HG03469 (cell line): ENCODE data around the gene IL9.
"Not testable (repeated sequence)": the region's sequence is repeated elsewhere in the genome, so short reads cannot be mapped to it uniquely, and the experiment has no call there.

Experiments
- ATAC-seq: cut with Tn5 transposase; IDR thresholded peaks from one replicate; pipeline ENCODE4 v1.9.1; 2021; ENCODE audit warnings: mild to moderate bottlenecking, moderate library complexity, moderate number of reproducible peaks; ENCODE audit not compliant: unreplicated experiment

IL9 gene

DNA sequence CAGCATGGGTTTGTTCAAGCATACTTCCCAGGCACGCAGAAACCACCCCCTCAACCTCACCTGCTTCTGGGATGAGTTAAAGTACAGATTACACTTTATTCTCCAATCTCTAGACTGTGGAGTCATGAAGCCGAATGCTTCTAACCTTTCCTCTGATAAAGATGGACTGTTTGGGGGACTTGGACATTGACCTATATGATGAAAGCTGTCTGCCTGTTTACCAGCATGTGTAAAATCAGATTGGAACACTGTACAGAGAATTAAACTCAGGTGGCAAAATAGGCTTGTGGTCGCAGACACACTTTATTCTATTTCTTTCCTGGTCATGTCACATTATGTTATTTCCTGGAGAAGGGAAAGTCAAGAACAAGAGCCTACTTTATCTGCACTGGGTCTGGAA is 25.7 kb downstream of the IL9 start:
- ATAC-seq = no peak

DNA sequence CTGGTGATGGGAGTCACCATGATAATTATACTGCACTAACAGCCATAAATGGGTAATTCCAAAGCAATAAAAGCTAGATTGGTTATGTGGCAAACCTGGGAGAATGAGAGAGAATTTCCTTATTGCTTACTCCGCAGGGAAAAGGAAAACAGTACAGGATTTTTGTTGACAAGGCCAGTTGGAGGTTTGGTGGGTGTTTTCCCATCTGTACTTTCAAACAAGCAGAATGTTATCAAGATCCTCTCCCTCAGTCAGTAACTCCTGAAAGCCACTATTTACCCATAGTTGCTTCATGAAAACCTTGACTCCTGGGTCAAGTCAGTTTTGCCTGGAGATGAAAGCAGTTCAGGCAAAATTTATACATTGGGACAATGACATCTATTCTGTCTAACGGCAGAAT is 26.4 kb downstream of the IL9 start:
- no peak for ATAC-seq

DNA sequence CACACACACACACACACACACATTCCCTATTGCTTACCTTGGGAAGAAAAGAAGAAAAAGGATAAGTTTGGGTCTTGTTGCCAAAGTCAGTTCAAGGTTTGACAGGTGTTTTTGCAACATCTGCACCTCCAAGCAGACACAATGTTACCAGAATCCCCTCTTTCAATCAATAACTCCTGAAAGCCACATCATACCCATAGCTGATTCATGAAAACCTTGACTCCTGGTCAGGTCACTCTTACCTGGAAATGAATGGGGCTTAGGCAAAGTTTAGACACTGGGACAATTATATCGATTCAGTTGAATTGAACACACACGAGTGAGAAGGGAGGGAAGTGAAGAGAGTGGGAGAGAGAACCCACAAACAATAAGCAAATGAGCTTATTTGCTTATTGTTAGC is 27.0 kb downstream of the IL9 start:
- no peak for ATAC-seq

DNA sequence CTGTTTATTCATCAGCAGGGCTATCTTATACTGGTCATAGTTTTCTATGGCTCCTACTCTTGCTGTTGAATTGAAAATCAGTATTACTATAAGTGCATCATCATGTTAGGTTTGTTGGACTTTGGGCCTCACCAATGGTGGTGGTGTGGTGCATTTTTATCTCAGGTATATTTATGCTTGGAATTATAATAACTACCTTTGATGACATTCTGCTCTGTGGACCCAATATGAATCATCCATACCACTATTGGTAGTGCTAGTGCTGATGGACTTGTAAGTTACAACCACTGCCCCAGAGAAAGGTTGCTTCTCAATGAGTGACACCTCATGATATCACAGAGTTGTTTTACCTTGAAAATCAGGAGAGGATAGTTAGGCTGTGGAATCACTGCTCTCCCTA is 28.0 kb downstream of the IL9 start:
- ATAC-seq = no peak

DNA sequence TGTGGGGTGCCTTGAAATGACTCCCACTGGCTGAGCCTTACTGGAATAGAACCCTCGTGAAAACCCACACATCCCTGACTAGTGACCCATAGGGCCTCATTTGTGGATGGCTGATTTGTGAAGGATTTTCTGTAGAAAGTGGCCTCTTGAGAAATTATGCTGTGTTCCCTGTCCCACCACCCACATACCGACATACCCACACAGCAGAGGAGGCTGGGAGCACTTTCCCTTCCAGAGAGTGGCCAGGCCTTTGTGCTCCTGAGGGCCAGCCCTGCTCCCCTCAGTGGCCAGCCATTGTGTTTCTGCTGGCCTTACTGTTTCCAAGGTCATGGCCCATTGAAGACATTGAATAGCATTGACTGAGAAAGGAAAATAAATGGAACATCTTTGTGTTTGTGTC is 29.6 kb downstream of the IL9 start:
- no peak for ATAC-seq

DNA sequence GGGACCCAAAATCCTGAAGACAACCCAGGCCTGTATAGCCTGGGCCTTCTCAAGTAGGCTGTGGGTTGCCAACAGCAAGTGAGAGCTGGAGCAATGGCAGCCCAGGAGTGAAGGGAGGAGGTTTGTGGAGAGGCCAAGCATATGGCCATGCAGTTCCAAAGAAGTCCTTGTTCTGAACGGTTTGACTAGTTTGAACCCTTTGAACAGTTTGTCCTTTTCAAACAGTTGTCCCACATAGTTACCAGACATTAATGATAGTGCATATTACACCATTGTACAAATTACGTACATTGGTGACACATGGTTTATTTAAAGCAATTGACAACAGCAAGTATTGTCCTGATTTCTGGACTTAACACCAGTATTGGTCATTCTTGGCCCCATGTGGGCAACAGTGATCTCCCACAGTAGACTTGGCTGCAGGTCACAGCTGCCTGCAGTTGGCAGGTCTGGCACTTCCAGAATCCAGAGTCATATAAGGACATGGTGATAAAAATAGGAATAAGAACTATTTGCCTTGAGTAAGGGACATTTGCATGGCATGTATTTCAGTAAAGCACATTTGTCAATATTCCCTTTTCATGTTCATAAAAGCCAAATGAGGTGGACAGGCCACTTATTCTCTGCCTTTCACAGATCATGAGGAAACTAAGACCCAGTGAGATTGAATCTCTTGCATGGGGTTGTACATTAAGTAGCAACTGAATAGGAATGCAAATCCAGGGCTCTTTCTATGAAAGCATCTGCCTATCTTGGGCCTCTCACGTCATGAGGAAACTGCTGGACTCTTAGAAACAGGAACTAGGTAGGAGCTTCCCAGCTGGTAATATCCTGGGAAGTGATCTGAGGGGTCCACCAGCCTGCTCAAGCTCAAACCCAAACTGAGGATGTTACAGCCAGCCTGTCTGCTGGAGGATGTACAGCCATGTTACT is 30.9 kb downstream of the IL9 start:
- ATAC-seq = no peak

DNA sequence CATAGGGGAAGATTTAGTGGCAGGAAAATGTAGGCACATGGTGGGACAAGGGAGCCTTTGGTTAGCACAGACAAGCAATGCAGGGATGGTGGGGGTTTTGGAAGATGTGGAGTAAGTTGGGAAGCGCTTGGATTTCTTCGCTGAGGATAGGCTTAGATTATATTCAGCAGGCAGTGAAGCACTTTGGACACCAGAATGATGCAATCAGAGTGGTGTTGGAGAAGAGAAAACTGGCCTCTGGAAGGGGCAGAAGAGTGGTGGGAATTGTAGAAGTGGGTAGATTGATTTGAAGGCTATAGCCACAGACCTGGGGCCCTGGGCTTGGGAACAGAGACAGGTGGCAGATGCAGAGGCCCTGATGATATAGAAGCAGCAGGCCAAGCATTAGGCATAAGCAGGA is 32.9 kb downstream of the IL9 start:
- ATAC-seq = no peak

DNA sequence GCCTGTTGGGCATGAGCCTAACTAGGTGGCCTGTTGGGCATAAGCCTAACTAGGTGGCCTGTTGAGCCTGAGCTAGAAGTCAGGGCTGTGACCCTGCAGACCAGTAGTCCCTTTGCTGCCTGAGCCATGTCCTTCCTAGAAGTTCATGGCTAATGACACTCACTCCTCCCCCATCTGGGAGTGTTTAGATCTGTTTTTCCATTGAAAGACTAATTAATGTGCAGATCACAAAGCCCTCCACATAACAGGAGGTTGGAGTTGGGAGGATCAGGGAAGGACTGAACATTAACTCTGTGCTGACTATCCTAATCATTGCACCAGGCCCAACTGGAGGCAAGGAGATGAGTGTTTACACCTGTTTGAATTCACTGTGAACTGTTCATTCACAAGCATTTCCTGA is 33.6 kb downstream of the IL9 start:
- ATAC-seq = no peak

DNA sequence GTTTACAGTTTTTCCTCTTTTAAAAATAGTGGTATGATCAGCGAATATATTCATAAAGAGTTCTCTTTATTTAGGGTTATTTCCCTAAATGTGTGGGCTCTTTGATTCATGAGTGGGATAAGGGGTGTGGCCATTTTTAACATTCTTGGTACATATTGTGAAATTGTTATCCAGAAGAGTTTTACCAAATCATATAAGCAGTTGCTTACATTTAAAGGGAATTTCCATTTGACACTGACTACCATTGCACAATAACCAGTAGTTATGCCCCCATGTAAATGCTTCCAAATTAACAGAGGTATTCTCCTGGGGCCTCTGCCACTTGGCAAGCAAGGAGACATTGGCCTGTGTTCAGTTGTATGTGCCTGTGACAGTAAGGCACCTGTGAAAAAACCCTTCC is 34.0 kb downstream of the IL9 start:
- ATAC-seq = no peak

DNA sequence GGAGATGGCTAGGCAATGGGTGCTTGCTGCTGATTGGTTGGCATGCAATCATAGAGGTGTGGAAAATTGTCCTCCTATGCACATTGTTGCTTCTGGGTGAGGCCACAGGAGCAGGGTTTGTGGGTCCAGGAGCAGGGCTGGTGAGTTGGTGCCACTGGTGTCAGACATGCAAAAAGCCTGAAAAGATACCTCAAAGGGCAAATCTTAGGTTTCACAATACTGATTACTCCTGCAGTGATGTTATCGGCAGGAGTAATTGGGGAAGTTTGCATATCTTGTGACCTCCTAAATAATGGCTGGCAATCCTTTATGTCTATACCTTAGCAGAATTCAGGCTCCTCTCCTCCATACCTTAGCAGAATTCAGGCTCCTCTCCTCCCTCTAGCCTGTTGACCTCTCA is 36.0 kb downstream of the IL9 start:
- ATAC-seq = no peak

DNA sequence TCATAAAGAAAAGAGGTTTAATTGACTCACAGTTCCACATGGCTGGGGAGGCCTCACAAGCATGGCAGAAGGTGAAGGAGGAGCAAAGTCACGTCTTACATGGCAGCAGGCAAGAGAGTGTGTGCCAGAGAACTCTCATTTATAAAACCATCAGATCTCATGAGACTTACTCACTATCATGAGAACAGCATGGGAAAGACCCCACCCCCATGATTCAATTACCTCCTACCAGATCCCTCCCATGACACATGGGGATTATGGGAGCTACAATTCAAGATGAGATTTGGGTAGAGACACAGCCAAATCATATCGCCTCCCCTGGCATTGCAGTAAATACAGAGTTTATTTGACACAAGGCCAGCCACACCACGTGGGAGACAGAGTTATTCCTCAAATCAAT is 36.5 kb downstream of the IL9 start:
- ATAC-seq = not testable (repeated sequence)

DNA sequence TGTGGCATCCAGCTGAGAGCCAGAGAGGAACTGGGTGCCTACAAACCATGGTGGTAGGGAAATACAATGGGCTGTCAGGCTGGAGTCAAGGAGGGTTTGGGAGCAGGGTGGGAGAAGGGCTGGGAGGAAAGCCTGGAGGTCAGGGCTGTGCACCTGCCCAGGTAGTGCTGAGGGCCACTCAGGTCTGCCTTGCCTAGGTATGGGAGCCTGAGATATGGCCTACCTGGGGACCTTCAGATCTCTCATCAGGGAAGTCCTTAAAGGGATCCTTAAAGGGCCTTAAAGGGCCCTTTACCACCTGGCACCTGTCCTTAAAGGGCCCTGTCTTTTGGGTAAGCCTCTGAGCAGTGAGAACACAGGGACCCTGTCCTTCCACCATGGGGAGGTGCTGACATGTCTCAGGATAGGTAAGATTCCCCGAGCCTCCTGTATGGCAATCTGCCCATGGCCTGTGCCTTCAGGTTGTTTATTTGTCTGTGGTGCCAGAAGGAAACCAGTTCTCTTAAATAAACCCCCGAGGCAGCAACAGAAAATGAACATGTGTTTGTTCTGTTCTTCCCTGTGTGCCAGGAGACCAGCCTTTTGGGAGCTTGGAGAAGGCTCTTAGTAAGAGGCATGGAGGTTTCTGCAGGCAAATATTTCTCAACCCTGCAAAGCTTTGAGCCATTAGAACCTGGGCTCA is 37.9 kb downstream of the IL9 start:
- no peak for ATAC-seq

DNA sequence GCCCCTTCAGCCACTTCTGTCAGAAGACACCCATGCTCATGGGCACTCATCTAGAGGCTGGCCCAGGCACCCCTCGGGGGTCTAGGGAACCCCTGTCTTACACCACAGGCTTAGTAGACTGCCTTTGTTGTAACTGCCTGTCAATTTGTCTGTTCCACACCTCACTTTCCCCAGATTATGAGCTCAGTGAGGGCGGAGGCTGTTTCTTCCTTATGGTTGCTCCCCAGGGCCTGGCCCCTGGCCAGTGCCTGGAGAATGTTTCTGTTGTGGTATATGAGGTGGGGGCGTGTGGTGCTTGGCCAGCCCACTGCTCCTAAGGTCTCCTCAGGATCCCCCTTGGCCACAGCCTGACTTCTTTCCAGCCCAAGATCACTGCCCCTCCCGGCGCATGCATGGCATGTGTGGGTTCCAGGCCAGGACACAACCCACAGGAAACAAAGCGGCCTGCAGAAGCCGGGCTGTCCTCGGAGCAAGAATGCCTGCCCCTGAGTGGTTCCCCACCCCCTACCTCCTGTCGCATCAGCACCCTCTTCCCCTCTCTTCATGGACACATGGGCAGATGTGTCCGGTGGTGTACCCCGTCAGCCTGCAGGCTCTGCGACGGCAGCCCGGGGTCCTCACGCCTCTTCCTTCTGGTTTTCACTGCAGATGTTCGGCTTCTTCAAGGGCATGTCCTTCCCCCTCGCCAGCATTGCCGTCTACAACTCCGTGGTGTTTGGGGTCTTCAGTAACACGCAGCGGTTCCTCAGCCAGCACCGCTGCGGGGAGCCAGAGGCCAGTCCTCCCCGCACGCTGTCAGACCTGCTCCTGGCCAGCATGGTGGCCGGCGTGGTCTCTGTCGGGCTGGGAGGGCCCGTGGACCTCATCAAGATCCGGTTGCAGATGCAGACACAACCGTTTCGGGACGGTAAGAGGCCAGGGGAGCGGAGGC is 43.5 kb downstream of the IL9 start:
- no peak for ATAC-seq

DNA sequence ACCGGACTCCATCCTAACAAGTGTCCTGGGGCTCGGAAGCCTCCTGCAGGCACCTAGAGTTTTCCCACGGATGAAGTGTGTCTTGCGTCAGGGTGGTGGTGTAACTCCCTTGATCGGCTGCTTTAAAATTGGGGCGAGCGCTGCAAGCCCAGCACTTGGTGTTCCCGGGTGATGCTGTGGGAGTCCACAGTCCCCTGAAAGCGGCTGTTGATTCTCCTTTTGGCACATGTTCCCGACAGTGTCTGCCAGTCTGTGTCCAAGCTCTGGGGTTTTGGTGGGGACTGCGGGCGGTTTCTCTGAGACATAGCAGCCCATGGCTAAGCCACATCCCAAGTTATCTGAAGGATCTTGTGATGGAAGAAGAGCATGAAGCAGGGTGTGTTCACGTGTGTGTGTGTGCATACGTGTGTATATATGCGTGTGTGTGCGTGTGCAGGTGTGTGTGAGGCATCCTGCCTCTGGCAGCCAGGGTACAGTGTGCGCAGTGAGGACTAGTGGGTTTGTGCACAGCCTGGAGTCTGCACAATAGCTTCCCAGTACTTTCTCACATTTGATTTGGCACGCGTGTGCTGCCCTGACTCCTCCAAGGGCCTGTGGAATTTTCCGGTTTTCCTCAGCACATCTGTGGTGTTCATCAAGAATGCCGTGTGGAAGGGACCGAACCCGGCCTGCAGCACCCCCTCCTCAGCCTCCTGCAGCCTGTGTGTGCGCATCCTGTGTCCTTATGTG is 44.3 kb downstream of the IL9 start:
- ATAC-seq = no peak

DNA sequence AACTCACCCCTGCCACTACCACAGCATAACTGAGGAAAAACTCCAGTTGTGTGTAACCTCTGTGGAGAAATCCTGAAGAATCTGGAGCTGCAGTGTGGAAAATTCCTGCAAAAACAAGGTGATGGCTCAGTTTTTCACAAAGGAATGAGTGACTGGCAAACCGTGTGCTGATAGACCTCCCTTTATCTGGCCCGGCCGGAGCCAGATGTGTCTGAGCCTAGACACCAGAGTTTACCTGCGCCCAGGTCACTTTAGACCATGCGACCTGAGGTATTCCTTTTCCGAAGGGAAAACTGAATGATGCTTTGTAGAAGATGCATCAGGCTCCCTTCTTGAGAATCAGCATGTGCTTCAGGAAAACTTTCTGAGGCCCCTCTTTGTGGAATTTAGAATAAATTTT is 45.0 kb downstream of the IL9 start:
- no peak for ATAC-seq

DNA sequence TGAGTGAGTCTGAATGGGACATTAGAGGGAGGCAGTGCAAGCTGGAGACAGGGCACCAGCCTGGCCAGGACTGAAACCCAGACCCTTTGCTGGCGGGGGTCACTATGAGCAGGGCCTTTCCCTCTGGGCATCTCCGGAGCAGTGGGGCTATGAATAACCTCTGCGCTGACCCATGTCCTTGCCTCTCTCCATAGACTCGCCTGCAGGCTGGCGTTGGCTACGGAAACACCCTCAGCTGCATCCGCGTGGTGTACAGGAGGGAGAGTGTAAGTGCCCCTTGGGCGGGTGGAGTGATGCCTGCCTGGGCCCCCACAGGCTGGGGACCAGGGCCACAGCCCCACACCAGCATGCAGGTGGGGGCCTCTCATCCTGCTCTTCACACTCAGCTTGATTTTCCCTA is 45.4 kb downstream of the IL9 start:
- ATAC-seq = no peak

DNA sequence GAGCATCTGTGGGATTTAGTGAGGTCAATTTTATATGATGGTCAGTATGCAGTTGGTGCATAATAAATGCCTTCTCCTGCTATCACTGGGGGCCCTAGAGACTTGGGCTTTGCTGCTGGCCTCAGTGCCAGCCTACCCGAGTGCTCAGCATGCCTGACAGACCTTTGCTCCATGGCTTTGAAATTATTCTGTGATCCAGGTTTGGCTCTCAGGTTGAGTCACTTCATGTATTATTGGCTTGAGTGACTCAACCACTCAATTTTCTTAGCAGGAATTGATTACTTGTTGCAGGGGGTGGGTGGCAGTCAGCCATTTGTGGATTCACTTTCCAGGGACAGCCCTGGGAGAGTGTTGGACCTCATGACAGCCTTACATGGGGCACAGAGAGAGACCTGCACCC is 47.7 kb downstream of the IL9 start:
- no peak for ATAC-seq

DNA sequence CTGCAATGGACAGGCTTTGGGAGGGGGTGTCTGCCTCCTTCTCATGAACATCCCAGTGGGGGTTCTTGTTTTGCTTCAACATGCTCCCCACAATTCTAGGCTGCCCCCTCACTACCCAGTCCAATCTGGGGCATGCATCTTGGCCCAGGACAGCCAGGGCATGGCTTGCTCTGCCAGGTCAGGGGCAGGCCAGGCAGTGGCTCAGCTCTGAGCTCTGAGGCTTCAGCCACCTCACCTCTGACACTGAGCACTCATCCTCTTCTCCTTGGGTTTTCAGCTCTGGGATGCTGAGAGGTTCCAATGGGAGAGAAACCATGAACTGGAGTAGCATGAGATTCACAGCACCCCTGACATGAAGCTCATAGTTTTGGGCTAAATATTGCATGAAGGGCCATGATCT is 49.3 kb downstream of the IL9 start:
- ATAC-seq = no peak

DNA sequence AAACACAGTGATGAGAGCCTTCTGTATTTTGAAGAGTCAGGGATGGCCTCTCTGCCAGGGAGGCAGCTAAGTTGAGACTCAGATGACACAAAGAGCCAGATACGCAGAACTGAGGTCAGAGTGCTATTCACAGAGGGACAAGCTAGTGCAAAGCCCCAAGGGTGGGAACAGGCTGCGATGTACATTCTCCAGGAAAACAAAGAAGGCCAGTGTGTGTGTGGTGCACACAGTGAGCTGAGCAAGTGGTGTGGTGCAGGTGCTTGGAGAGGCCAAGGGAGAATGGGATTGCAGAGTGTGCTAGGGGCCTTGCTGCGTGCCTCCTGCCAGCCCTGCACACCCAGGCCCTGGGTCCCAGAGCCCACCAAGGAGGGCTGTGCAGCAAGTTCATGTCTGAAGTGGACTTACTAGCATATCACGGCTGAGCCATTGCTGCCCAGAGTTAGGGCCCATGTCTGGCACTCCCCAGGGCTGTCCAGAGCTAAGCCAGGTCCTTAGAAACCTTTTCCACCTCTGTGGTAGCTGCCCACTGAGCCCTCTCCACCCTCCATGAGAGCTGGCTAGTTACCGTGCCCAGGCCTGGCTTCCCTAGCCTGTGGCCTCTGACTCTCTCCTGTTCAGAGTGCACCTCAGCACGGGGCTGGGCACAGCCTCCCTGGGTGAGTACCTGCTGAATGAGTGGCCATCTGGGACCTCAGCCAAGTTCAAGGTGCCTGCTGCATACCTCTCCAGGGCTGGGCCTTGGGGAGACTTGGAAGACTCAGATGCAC is 51.9 kb downstream of the IL9 start:
- ATAC-seq = no peak

DNA sequence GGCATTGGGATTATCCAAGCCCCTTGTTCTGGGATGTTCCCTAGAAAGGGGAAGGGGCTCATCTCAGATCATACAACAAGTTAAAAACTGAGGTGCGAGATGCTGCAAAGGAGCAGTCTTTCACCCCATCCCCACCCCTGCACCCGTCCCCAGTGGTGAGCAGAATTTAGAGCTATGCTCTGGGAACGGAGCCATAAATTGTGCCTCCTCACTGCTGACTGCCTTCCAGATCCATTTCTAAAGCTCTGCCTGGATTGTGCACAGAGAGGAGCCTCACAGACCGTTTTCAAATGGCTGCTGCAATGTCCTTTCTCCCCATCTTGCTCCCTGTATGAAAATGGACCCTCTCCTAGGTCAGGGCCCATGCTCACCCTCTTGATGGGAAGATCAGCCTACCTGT is 52.9 kb downstream of the IL9 start:
- ATAC-seq = no peak
